Upper lobe of right lung (tissue), 1 donor: ENCODE data around the gene VHLL. TPM values are rescaled to one million over a fixed set of nuclear protein-coding genes. Genes with fewer than 3 reads are reported as not detected.
A peak's percentile ranks its signal among the peaks of the same experiment; 100 is the strongest.

Experiments
- ATAC-seq: fragments of 200-7000 bp; cut with Tn5 transposase; one replicate; pipeline ENCODE4 v1.9.1; 2020; ENCODE audit warnings: mild to moderate bottlenecking, moderate library complexity
- DNase-seq: peaks from one replicate; pipeline ENCODE4 v3.0.0-alpha.2; 2020
- H3K27ac ChIP-seq: fragments of 200-600 bp; one replicate; pipeline ENCODE4 v1.8.0; 2022
- H3K27me3 ChIP-seq: fragments of 200-600 bp; one replicate; pipeline ENCODE4 v1.8.0; 2022; ENCODE audit warnings: mild to moderate bottlenecking
- H3K36me3 ChIP-seq: fragments of 200-600 bp; one replicate; pipeline ENCODE4 v1.8.0; 2022
- H3K4me1 ChIP-seq: fragments of 200-600 bp; one replicate; pipeline ENCODE4 v1.8.0; 2022
- H3K4me3 ChIP-seq: fragments of 200-600 bp; one replicate; pipeline ENCODE4 v1.8.0; 2022; ENCODE audit warnings: mild to moderate bottlenecking
- H3K9me3 ChIP-seq: fragments of 200-600 bp; one replicate; pipeline ENCODE4 v1.8.0; 2022
- intact Hi-C: fragments of 100-400 bp; cut with DNase I; formaldehyde crosslinking; loops from one replicate; pipeline ENCODE4 v1.11.0; 2022
- total RNA-seq: library from RNA; stranded (reverse); fragmentation: NEBNext Ultra II Directional; extraction: Animal tissue kit (Norgen Biotek cat#: 25700); gene quantifications from one replicate; pipeline ENCODE4 v1.2.1, GENCODE V29; 2021
- TF ChIP-seq, protein P1 (sequence below): fragments of 200-600 bp; IDR thresholded peaks from one replicate; pipeline ENCODE4 v1.8.0; 2022; ENCODE audit warnings: antibody characterized with exemption
- donor health status: DM: no; HTN: yes; CAD: no; lungs with severe emphysema.

Gene VHLL
- total RNA-seq, 1 donor from 2014 or later: not detected

DNA sequence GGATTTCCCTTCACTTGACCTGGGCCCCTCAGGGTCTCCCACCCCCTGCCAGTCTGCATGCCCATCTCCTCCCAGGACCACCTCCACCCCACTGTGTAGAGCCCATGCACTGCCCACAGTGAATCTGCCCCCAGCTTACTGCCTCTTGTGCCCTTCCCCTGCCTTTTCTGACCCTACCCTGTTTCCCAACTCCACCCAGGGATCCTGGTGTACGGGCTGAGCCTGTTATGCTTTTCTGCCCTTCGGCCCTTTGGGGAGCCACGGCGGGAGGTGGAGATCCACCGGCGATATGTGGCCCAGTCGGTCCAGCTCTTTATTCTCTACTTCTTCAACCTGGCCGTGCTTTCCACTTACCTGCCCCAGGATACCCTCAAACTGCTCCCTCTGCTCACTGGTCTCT lies 13.0 kb downstream of the VHLL start:
- intact Hi-C loops: no loop called here
- H3K27me3 ChIP-seq: no peaks in the 10 kb centered on the region
- H3K9me3 ChIP-seq: no peaks in the 10 kb centered on the region
- H3K27ac ChIP-seq: no peak overlapping the region
- no peaks in the 10 kb centered on the region for H3K36me3 ChIP-seq
- TF ChIP-seq, protein P1, sequence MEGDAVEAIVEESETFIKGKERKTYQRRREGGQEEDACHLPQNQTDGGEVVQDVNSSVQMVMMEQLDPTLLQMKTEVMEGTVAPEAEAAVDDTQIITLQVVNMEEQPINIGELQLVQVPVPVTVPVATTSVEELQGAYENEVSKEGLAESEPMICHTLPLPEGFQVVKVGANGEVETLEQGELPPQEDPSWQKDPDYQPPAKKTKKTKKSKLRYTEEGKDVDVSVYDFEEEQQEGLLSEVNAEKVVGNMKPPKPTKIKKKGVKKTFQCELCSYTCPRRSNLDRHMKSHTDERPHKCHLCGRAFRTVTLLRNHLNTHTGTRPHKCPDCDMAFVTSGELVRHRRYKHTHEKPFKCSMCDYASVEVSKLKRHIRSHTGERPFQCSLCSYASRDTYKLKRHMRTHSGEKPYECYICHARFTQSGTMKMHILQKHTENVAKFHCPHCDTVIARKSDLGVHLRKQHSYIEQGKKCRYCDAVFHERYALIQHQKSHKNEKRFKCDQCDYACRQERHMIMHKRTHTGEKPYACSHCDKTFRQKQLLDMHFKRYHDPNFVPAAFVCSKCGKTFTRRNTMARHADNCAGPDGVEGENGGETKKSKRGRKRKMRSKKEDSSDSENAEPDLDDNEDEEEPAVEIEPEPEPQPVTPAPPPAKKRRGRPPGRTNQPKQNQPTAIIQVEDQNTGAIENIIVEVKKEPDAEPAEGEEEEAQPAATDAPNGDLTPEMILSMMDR: no peak
- peaks cover 18% of the 10 kb centered on the region for H3K4me1 ChIP-seq
- ATAC-seq (no peak), DNase-seq (no peak)
- no peak overlapping the region for H3K4me3 ChIP-seq

DNA sequence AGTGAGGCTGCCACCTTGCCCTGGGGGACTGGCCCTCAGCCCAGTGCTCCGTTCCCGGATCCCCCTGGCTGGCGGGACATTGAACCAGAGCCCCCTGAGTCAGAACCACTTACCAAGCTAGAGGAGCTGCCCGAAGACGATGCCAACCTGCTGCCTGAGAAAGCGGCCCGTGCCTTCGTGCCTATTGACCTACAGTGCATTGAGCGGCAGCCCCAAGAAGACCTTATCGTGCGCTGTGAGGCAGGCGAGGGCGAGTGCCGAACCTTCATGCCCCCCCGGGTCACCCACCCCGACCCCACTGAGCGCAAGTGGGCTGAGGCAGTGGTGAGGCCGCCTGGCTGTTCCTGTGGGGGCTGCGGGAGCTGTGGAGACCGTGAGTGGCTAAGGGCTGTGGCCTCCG lies 13.7 kb downstream of the VHLL start:
- intact Hi-C loops: no loop called here
- DNase-seq (no peak), ATAC-seq (no peak)
- H3K4me1 ChIP-seq: peaks cover 24% of the 10 kb centered on the region
- H3K36me3 ChIP-seq: no peaks in the 10 kb centered on the region
- no peaks in the 10 kb centered on the region for H3K27me3 ChIP-seq
- H3K9me3 ChIP-seq: no peaks in the 10 kb centered on the region
- TF ChIP-seq, protein P1: no peak
- H3K4me3 ChIP-seq: no peak overlapping the region
- no peak overlapping the region for H3K27ac ChIP-seq

GRCh38 chr1:156284757-156285156 lies 14.3 kb downstream of the VHLL start:
- TF ChIP-seq, protein P1: no peak
- intact Hi-C loops: no loop called here
- no peak overlapping the region for H3K4me3 ChIP-seq
- H3K27ac ChIP-seq: no peak overlapping the region
- ATAC-seq: no peak
- H3K9me3 ChIP-seq: no peaks in the 10 kb centered on the region
- H3K4me1 ChIP-seq: peaks cover 25% of the 10 kb centered on the region
- peaks cover 5% of the 10 kb centered on the region for H3K36me3 ChIP-seq
- DNase-seq: no peak
- H3K27me3 ChIP-seq: no peaks in the 10 kb centered on the region

- Histone ChIP-seq H3K36me3 (peaks cover 10% of the 10 kb centered on the region), H3K27ac (peak within 1 kb of the TSS; percentile 88), H3K9me3 (no peaks in the 10 kb centered on the region), H3K4me1 (peaks cover 25% of the 10 kb centered on the region), H3K4me3 (peak within 1 kb of the TSS; percentile 67), H3K27me3 (no peaks in the 10 kb centered on the region)
- ATAC-seq: no peak
- intact Hi-C loops: no loop called here
- TF ChIP-seq, protein P1: no peak
- DNase-seq: no peak
Observed at GRCh38 chr1:156284112-156284511, 15.0 kb downstream of the VHLL start, which contains the start of gene TMEM79. Gene TMEM79, plus strand, starts transcription at chr1:156284325. Its CDS starts 902 bp downstream, at chr1:156285227.

DNA sequence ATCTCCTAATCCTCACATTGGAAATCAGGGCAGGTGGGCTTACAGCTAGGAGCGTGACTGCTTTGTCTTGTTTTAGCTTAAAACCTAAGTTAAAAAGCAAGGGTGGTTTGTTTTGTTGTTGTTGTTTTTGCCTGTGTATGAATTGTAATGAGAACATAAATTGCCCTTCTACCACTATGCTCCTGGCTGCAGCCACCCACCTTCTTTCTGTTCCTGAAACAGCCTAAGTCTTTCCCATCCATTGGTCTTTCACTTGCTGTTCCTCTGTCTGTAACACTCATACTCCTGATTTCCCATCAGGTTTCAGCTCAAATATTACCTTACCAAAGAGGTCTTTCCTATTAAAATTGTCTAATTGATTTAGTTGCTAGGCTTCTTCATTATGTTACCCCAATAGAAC lies 15.6 kb downstream of the VHLL start:
- Histone ChIP-seq H3K27ac (no peak overlapping the region), H3K4me3 (peak overlapping the region; percentile 67), H3K27me3 (no peaks in the 10 kb centered on the region), H3K9me3 (no peaks in the 10 kb centered on the region), H3K4me1 (peaks cover 25% of the 10 kb centered on the region), H3K36me3 (peaks cover 15% of the 10 kb centered on the region)
- intact Hi-C loops: no loop called here
- TF ChIP-seq, protein P1: no peak
- DNase-seq (no peak), ATAC-seq (no peak)
